ENCODE data around the gene MBTD1. TPM values are rescaled to one million over a fixed set of nuclear protein-coding genes. Genes with fewer than 3 reads are reported as not detected.

Gene MBTD1
- total RNA-seq, 2 donors from 2014 or later: 6.9 to 18.3 TPM

GRCh38 chr17:51152766-51153209 is 107.1 kb downstream of the MBTD1 start:
- no peak for DNase-seq (ENCODE audit: low spot score)
- Histone ChIP-seq H3K4me1 (ENCODE audit: control insufficient read depth in 1 of 2, low read depth in 2 of 2) (peaks cover 0 to 22% of the 10 kb centered on the region in 2 donors), H3K36me3 (no peaks in the 10 kb centered on the region), H3K9me3 (no peaks in the 10 kb centered on the region), H3K27me3 (replicated peaks; ENCODE audit: insufficient read depth) (no peaks in the 10 kb centered on the region), H3K4me3 (peak overlapping the region; percentile 77), H3K27ac (peak overlapping the region; percentile 88 to 91)
- ATAC-seq (ENCODE audit: insufficient number of reproducible peaks, low FRiP score, low read depth): peak; percentile 3
- TF ChIP-seq, protein P1, sequence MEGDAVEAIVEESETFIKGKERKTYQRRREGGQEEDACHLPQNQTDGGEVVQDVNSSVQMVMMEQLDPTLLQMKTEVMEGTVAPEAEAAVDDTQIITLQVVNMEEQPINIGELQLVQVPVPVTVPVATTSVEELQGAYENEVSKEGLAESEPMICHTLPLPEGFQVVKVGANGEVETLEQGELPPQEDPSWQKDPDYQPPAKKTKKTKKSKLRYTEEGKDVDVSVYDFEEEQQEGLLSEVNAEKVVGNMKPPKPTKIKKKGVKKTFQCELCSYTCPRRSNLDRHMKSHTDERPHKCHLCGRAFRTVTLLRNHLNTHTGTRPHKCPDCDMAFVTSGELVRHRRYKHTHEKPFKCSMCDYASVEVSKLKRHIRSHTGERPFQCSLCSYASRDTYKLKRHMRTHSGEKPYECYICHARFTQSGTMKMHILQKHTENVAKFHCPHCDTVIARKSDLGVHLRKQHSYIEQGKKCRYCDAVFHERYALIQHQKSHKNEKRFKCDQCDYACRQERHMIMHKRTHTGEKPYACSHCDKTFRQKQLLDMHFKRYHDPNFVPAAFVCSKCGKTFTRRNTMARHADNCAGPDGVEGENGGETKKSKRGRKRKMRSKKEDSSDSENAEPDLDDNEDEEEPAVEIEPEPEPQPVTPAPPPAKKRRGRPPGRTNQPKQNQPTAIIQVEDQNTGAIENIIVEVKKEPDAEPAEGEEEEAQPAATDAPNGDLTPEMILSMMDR (IDR thresholded peaks at IDR 0.05): no peak

- no peaks in the 10 kb centered on the region for H3K9me3 ChIP-seq
- no peaks in the 10 kb centered on the region for H3K36me3 ChIP-seq
- H3K27ac ChIP-seq: no peak overlapping the region
- no peak overlapping the region for H3K4me3 ChIP-seq
- ATAC-seq (ENCODE audit: insufficient number of reproducible peaks, low FRiP score, low read depth) (no peak), DNase-seq (ENCODE audit: low spot score) (no peak)
- TF ChIP-seq, protein P1 (IDR thresholded peaks at IDR 0.05): no peak
- H3K27me3 ChIP-seq (replicated peaks; ENCODE audit: insufficient read depth): no peaks in the 10 kb centered on the region
- peaks cover 0 to 22% of the 10 kb centered on the region in 2 donors for H3K4me1 ChIP-seq (ENCODE audit: control insufficient read depth in 1 of 2, low read depth in 2 of 2)
Observed at GRCh38 chr17:51150932-51151331, 108.9 kb downstream of the MBTD1 start.

DNA sequence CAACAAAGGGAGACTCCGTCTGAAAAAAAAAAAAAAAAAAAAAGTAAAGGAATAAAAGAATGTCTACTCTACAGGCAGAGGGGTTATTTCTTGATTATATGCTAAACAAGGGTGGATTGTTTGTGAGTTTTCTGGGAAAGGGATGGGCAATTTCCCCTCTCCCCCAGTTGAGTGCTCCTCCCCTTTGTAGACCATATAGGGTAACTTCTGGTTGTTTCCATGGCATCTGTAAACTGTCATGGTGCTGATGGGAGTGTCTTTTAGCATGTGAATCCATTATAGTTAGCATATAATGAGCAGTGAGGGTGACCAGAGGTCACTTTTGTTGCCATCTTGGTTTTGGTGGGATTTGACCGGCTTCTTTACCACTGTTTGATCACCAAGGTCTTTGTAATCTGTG is 110.7 kb downstream of the MBTD1 start:
- no peak overlapping the region for H3K27ac ChIP-seq
- H3K27me3 ChIP-seq (replicated peaks; ENCODE audit: insufficient read depth): no peaks in the 10 kb centered on the region
- H3K9me3 ChIP-seq: no peaks in the 10 kb centered on the region
- H3K4me1 ChIP-seq (ENCODE audit: control insufficient read depth in 1 of 2, low read depth in 2 of 2): peaks cover 0 to 14% of the 10 kb centered on the region in 2 donors
- no peak for DNase-seq (ENCODE audit: low spot score)
- TF ChIP-seq, protein P1 (IDR thresholded peaks at IDR 0.05): no peak
- no peak overlapping the region for H3K4me3 ChIP-seq
- H3K36me3 ChIP-seq: no peaks in the 10 kb centered on the region
- ATAC-seq (ENCODE audit: insufficient number of reproducible peaks, low FRiP score, low read depth): no peak

DNA sequence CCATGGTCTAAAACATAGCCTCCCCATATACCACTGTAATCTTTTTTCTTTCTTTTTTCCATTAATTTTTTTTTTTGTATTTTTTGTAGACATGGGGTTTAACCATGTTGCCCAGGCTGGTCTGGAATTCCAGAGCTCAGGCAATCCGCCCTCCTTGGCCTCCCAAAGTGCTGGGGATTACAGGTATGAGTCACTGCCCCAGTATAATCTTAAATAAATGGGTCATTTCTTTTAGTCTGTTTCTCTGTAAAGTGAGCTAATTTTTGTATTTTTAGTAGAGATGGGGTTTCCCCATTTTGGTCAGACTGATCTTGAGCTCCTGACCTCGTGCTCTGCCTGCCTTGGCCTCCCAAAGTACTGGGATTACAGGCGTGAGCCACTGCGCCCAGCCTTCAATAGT is 112.2 kb downstream of the MBTD1 start:
- no peak overlapping the region for H3K4me3 ChIP-seq
- TF ChIP-seq, protein P1 (IDR thresholded peaks at IDR 0.05): no peak
- DNase-seq (ENCODE audit: low spot score): no peak
- no peaks in the 10 kb centered on the region for H3K9me3 ChIP-seq
- H3K27ac ChIP-seq: no peak overlapping the region
- no peaks in the 10 kb centered on the region for H3K27me3 ChIP-seq (replicated peaks; ENCODE audit: insufficient read depth)
- no peaks in the 10 kb centered on the region for H3K36me3 ChIP-seq
- peaks cover 0 to 4% of the 10 kb centered on the region in 2 donors for H3K4me1 ChIP-seq (ENCODE audit: control insufficient read depth in 1 of 2, low read depth in 2 of 2)
- no peak for ATAC-seq (ENCODE audit: insufficient number of reproducible peaks, low FRiP score, low read depth)

DNA sequence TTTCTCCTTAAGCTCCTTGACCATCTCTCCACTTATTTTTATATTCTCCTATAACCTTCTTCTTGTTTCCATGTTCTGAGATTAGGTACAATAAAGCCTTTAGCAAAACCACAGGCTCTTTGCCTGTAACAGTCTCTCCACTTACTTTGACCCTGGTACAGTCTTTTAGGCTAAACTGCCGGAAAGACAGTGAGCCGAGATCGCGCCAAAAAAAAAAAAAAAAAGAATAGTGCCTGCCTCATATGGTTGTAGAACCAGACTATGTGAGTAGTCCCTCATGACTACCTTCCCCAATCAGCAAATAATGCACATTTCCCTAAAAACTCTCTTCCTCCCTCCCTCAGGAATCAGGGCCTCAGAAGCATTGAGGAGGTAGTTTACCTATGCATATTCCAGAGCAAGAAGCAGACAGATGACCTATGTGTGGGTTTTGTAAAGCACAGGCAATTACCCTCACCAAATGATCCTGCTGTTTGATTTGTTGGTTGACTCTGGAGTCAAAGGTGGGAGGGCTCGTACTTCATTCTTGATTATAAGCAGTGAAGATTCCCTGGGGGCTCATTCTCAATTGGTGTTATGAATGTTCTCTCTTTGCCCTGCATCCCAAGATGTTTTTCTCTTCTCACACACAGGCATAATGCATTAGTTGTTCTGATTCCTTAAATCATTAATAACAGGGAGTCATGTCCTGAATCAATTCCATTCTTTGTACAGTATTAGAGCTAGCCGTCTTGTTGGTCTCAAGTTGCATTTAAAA is 115.4 kb downstream of the MBTD1 start:
- DNase-seq (ENCODE audit: low spot score) (no peak), ATAC-seq (ENCODE audit: insufficient number of reproducible peaks, low FRiP score, low read depth) (no peak)
- Histone ChIP-seq H3K27me3 (replicated peaks; ENCODE audit: insufficient read depth) (no peaks in the 10 kb centered on the region), H3K4me1 (ENCODE audit: control insufficient read depth in 1 of 2, low read depth in 2 of 2) (no peaks in the 10 kb centered on the region), H3K4me3 (no peak overlapping the region), H3K27ac (no peak overlapping the region), H3K9me3 (no peaks in the 10 kb centered on the region), H3K36me3 (no peaks in the 10 kb centered on the region)
- TF ChIP-seq, protein P1 (IDR thresholded peaks at IDR 0.05): no peak

Data from thoracic aorta (tissue), 2 donors.